GM12872 (cell line): Measurements from ENCODE around the gene CARD9.

Experiments used
- TF ChIP-seq, protein P1 (sequence below): IDR thresholded peaks from 3 replicates; pipeline ENCODE4 v1.5.1; 2011; ENCODE audit warnings: low read depth, mild to moderate bottlenecking, low read length, moderate library complexity; ENCODE audit not compliant: insufficient read depth

CARD9 gene

GRCh38 chr9:136342181-136343120 lies 31.0 kb downstream of the CARD9 start:
- TF ChIP-seq, protein P1, sequence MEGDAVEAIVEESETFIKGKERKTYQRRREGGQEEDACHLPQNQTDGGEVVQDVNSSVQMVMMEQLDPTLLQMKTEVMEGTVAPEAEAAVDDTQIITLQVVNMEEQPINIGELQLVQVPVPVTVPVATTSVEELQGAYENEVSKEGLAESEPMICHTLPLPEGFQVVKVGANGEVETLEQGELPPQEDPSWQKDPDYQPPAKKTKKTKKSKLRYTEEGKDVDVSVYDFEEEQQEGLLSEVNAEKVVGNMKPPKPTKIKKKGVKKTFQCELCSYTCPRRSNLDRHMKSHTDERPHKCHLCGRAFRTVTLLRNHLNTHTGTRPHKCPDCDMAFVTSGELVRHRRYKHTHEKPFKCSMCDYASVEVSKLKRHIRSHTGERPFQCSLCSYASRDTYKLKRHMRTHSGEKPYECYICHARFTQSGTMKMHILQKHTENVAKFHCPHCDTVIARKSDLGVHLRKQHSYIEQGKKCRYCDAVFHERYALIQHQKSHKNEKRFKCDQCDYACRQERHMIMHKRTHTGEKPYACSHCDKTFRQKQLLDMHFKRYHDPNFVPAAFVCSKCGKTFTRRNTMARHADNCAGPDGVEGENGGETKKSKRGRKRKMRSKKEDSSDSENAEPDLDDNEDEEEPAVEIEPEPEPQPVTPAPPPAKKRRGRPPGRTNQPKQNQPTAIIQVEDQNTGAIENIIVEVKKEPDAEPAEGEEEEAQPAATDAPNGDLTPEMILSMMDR: no peak

- TF ChIP-seq, protein P1: no peak
Observed at GRCh38 chr9:136341769-136342168, 31.7 kb downstream of the CARD9 start.

DNA sequence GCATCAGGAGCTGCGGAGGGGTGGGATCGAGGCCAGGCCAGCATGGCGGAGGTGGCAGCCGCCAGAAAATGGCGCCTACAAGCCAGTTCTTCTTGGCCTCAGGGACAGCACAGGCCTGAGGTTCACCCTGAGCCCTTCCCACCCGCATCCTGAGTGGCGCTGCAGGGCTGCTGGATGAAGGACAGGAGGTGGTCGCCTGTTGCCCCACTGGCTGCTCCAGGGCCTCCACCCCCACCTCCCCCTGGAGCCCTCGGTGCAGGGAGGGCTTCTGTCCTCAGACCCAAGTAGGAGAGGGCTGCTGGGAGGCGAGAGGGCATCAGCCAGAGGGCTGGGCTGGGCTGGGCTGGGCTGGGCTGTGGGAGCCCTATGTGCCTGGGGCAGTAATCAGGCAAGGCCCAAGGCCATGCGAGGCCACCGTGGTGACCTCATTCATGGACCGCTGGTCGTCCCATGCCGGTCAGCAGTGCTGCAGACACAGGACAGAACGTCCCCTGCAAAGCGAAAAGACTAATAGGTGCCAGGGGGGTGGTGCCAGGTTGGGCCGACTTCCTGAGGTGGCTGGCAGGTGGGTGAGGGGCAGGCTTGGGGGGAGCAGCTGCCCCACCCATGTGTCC lies 32.3 kb downstream of the CARD9 start:
- TF ChIP-seq, protein P1: no peak

DNA sequence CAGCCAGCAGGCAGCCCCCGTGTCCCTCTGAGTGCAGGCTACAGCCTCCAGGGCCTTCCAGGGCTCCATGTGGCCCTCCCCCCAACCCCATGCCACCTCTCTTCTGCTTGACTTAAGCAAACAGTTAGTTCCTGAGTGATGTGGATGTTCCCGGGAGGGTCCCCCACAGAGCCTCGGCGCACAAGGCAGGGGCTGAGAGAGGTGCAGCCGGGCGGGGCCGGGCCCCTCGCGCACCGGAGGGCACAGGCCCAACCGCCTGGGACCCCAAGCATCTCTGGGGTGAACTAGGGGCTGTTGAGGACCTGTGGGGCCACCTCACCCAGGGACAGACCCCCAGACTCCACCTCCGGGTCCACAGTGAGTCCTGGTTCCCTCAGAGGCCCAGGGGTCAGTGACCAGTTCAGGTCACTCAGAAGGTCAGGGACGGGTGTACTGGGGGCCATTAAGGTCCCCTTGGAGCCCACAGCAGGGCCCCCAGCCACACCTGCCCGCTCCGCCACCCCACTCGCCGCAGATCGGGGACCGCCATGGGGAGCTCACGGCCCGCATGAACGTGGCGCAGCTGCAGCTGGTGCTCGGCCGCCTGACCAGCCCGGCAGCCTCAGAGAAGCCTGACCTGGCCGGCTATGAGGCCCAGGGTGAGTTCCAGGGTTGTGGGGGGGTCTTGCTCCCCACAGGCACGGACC lies 33.0 kb downstream of the CARD9 start:
- TF ChIP-seq, protein P1: no peak

GRCh38 chr9:136339958-136340310 lies 33.5 kb downstream of the CARD9 start:
- TF ChIP-seq, protein P1: no peak

DNA sequence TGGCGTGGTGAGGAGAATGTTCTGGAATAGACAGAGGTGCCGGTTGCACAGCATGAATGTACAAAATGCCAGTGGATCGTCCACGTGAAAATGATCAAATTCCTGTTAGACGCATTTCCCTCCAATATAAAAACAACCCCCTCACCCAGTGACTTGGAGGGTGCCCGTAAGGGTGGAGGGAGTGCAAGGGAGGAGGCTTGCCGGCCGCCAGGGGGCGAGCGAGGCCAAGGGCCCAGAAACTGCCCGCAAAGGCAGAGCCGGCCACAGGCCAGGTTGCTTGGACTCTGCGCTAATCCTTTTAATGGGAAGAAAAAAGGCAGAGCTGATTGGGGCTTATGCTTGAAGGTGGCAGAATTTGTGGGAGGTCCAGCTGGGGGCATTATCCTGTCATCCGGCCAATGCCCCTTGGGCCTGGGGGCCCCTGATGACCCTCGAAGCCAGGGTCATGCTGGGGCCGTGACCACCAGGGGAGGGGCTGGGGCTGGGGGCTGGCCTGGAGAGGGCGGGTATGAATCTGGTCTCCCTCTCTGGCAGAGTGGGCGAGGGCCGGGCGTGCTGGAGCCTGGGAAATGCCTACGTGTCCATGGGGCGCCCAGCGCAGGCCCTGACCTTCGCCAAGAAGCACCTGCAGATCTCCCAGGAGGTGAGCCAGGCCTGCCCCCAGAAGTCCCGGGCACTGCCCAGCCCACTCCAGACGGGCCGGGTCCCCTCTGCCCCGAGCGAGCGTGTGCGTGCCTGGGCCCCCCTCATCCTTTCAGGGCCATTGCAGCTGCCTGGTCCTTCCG lies 34.1 kb downstream of the CARD9 start:
- TF ChIP-seq, protein P1: peak; percentile 96
